ENCODE results near the gene HSPG2. TPM values are rescaled to one million over a fixed set of nuclear protein-coding genes. Genes with fewer than 3 reads are reported as not detected.

Gene HSPG2
- total and polyA plus RNA-seq, 9 of the 15 experiments (the other 6 are each of a cell fraction or from before 2014, with no cell fraction given), result 0.14 to 160 (median 15.7) TPM

GRCh38 chr1:21936366-21937031 lies 611 bp downstream of the HSPG2 start (continued):
- TF ChIP-seq USF1 (CRISPR knock-in tag; IDR thresholded peaks at IDR 0.05), result peak; percentile 78
- TF ChIP-seq ELF2 (CRISPR knock-in tag; IDR thresholded peaks at IDR 0.05), result no peak
- peak; percentile 82; the same call in 1 of the 2 replicates for TF ChIP-seq HDAC2 (IDR thresholded peaks at IDR 0.05)
- no peak for TF ChIP-seq NR2C1 (IDR thresholded peaks at IDR 0.05)
- TF ChIP-seq NR2C1 (tag; IDR thresholded peaks at IDR 0.05), result peak; percentile 21; the same call in 1 of the 2 replicates
- TF ChIP-seq ZBTB43 (CRISPR knock-in tag; IDR thresholded peaks at IDR 0.05), result no peak
- TF ChIP-seq CEBPG (CRISPR knock-in tag; IDR thresholded peaks at IDR 0.05), result 0 out of 2 replicates have a peak, but pooled peaks have one; percentile 6
- no peak for TF ChIP-seq CEBPG (tag; conservative IDR thresholded peaks at IDR 0.05 in 1 of 2, IDR thresholded peaks at IDR 0.05 in 1 of 2)
- TF ChIP-seq ZFX (CRISPR knock-in tag; IDR thresholded peaks at IDR 0.05), result peak; percentile 51; the same call in 1 of the 2 replicates
- no peak for TF ChIP-seq ZNF232 (CRISPR knock-in tag; IDR thresholded peaks at IDR 0.05)
- peak; percentile 10; the same call in 1 of the 2 replicates for TF ChIP-seq ARID4B (CRISPR knock-in tag; IDR thresholded peaks at IDR 0.05)
- TF ChIP-seq ID3 (CRISPR knock-in tag; IDR thresholded peaks at IDR 0.05), result no peak
- TF ChIP-seq ID3 (tag; IDR thresholded peaks at IDR 0.05), result no peak
- no peak for TF ChIP-seq ETV1 (tag; conservative IDR thresholded peaks at IDR 0.05; ENCODE audit: low read depth)
- peak in 1 of 2 experiments; percentile 80; a peak in 2 of 4 replicates for TF ChIP-seq RCOR1 (IDR thresholded peaks at IDR 0.05; ENCODE audit: borderline replicate concordance in 1 of 2, low read depth in 2 of 2, low read length in 2 of 2)
- peak; percentile 73 for TF ChIP-seq RBM25 (IDR thresholded peaks at IDR 0.05; ENCODE audit: low read depth, low read length, severe bottlenecking)
- no peak for TF ChIP-seq U2AF1 (optimal IDR thresholded peaks at IDR 0.05; ENCODE audit: low read depth, low read length)
- TF ChIP-seq MAFF (IDR thresholded peaks at IDR 0.05; ENCODE audit: low read length), result no peak
- no peak for TF ChIP-seq ATF1 (CRISPR knock-in tag; IDR thresholded peaks at IDR 0.05)
- TF ChIP-seq ATF1 (tag; IDR thresholded peaks at IDR 0.05), result 0 out of 2 replicates have a peak, but pooled peaks have one; percentile 14
- TF ChIP-seq ZNF717 (CRISPR knock-in tag; IDR thresholded peaks at IDR 0.05), result no peak
- no peak for TF ChIP-seq ZNF830 (CRISPR knock-in tag; IDR thresholded peaks at IDR 0.05)
